ENCODE measurements around the gene PFKFB2.

PFKFB2 gene

DNA sequence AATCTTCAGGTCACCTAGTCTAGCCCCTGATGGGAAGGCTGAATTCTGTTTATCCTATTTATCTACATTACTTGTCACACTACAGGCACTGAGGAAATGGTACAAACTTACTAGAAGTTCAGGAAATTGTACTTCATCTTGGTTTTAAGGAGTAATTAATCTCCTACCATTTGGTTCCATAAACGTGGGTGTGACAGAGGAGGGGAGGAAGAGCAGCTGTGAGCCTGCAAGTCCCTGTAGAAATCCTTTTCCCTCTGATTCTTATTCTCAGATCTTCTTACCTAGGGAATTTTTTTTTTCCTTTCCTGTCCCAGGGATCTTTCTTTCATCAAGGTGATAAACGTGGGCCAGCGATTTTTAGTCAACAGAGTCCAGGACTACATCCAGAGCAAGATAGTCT, 14.1 kb downstream of the PFKFB2 start:
- DNase-seq (ENCODE audit: low read depth in 2 of 2) = no peak

DNA sequence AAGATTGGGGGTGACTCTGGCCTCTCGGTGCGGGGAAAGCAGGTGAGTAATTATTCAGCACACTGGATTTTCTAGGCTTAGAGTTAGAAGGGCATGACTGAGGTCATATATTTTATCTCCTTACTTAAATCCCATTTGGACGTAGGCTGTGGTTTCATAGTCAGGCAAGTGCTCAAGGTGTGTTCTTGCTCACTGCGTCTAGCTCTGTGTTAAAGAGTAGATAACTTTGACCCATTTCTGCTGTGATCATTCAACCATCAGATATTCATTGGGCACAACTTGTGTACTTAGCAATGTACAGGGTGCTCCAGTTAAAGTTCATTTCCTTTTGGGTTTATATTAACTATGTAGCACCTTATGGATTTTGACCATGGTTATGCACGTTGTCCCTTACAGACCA, 14.6 kb downstream of the PFKFB2 start:
- no peak for DNase-seq (ENCODE audit: low read depth in 2 of 2)

DNA sequence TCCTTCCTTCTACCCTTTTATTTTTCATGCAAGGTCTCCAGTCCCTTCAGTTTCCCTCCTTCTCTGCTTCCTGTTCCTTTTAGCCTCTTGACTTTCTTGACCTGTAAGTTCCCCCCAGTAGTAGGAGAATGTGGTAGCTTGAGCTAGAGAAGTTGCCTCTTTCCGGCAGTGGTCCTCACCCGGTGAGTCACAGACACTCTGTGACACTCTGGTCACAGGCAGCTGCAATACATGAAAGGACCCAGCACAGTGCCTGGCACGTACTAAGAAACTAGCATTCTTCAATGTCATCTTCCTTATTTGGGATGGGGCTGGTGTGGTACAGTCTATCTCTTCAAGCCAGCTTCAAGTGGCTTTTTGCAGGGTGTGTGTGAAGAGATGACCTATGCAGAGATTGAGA, 16.0 kb downstream of the PFKFB2 start:
- DNase-seq (ENCODE audit: low read depth in 2 of 2) = no peak

DNA sequence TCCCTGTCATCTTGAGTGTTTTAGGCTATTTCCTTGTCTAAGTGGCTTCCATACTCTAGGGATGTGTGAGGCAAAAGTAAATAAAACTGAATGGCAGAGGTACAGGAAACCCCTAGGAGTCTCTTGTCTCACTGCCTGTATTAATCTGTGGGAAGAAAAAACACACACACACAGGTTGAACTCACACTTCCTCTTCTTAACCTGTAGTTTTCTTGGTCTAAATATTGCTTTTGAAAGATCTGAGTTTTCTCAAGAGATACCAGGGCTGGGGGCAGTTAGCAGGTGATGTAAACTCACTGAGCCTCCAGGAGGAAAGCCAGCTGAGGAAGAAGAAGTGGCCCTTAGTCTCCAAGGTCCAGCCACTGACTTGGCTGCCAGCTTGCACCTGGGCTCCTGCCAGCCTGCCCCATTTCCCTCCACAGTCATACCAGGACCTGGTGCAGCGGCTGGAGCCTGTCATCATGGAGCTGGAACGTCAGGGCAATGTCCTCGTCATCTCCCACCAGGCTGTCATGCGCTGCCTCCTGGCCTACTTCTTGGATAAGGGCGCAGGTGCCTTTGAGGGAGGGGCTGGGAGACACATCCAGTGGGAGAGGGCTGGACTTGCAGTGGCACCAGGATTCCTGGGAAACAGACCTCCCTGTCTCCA, 16.9 kb downstream of the PFKFB2 start:
- no peak for DNase-seq (ENCODE audit: low read depth in 2 of 2)

DNA sequence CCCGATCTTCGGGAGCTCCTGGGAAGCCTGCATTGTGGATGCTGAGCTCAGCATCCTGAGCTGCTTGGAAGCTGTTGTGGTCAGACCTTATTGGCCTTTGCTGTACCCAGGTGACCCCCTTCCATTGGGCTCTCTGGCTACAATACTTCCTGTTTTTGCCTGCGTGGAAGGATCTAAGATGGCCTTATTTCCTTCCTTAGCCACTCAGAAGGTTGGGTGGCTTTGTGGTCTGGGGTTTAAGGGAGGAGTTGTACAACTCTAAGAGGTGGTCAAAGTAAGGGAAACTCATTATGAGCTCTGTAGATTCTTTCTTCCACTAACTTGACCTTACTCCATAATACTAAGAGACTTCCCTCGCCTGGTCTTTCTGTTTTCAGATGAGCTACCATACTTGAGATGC, 17.7 kb downstream of the PFKFB2 start:
- DNase-seq (ENCODE audit: low read depth in 2 of 2) = no peak

DNA sequence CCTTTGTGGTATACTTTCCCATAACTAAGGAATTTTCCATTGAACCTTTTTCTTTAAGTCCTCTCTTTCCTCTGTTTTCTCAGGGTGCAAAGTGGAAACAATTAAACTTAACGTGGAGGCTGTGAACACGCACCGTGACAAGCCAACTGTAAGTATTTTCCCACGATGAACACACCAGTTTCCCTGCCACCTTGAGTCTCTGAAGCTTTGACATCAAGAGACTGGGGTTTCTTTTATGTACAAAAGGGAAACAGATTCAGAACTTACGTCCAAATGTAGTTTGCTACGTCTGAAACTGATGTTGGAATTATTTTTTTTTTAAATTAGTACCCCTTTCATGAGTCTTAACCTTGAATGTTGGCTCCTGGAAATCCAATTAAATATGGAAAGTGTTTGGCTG, 18.4 kb downstream of the PFKFB2 start:
- no peak for DNase-seq (ENCODE audit: low read depth in 2 of 2)

DNA sequence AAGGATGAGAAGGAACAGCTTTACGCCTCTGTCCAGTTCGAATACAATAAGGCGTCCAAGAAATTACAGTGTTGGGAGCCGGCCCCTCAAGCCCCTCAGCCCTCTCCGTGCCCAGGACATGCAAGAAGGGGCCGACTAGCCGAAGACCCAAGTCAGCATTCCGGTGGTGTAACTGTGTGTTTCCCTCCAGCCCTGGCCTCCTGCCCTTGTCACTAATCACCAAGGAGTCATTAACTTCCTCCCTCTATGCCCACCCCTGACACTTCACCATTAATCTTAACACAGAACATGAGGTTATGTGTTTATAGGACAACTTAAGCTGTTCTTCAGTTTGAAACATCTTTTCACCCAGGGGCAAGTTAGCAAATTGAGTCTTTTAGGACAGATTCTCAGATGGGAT, 19.2 kb downstream of the PFKFB2 start:
- no peak for DNase-seq (ENCODE audit: low read depth in 2 of 2)

DNA sequence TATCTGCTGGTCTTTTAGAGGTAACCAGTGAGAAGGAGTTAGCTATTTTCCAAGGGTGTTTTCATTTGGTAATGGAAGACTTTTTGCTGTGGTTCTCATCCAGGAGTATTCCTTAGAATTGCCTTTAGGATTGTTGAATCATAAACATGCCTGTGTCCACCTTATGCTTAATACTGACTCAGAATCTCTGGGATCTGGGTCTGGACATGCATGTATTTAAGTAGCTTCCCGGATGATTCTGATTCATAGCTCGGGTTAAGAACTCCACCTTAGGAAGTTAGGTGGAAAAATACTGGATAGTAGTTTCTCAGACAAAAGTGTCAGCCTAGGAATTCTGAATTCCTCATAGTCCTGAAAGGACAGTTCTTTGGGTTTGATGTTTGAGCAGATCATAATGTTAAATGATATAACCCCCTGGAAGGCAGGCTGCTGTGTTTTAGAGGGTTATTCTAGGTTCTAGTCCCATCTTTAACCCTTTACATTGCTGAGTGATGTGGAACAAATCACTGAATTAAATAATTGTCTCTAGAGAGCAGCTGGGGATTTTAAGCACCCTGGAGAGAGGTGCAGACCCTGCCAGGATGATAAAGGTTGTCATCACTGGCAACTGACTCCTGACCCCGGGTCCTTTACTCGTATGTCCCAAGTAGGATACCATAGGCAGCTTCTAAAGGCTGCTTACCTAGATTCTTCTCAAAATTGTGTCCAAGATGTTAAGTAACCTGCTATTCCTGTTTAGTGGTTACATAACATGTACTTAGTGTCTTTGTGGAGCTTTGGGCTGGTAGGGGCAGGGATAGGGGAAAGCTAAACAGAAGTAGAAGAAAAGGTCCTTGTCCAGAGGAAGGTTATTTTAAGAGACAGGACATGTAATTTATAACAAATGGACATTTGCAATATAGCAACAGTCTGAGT, 21.1 kb downstream of the PFKFB2 start:
- no peak for DNase-seq (ENCODE audit: low read depth in 2 of 2)

DNA sequence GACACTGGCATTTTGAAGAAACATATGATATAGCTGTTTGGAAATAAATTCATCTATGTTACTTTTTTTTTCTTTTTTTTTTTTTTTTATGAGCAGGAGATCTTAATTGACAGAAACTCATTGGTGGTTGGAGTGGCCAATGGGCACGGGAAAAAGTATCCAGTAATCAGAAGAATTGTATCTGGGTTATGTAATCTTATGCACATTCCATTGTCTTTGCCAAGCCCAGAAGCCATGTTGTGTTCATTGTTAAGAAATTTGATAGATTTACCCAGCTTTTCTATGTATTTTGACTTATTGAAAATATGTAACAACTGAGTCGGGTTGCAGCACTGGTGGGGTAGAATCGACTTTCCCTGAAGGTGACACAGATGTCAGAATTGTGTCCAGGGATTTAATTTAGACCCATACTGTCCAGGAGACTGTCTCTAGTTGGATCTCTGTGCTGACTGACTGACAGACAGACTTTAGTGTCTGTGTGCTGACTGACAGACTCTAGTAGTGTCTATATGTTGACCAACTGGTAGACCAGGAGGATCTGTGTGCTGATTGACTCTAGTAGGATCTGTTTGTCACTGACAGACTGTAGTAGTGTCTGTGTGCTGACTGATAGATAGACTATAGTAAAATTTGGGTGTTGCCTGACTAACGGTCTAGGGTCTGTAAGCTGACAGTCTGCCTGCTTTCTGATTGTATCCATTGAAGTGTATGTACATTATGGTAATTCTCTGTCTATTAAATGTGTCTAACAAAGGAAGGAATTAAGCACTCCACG, 23.3 kb downstream of the PFKFB2 start:
- DNase-seq (ENCODE audit: low read depth in 2 of 2) = no peak

DNA sequence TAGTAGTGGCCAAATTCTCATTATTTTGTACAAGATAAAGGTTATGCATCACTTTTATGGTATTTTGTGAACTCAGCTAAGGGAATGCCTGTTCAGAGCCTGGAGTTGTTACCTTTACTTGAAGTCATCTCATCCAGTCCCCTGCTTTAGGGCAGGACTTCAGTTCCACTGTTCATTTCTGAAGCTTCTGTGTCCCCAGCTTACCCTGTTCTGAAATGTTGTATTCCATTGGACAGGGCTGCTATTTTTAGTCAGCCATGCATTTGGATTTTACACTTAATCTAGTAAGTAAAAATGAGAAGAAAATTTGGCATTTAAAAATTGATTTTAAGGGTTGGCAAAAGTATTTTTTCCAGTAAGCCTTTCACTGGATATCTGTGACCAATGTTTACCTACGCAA, 23.9 kb downstream of the PFKFB2 start:
- no peak for DNase-seq (ENCODE audit: low read depth in 2 of 2)

DNA sequence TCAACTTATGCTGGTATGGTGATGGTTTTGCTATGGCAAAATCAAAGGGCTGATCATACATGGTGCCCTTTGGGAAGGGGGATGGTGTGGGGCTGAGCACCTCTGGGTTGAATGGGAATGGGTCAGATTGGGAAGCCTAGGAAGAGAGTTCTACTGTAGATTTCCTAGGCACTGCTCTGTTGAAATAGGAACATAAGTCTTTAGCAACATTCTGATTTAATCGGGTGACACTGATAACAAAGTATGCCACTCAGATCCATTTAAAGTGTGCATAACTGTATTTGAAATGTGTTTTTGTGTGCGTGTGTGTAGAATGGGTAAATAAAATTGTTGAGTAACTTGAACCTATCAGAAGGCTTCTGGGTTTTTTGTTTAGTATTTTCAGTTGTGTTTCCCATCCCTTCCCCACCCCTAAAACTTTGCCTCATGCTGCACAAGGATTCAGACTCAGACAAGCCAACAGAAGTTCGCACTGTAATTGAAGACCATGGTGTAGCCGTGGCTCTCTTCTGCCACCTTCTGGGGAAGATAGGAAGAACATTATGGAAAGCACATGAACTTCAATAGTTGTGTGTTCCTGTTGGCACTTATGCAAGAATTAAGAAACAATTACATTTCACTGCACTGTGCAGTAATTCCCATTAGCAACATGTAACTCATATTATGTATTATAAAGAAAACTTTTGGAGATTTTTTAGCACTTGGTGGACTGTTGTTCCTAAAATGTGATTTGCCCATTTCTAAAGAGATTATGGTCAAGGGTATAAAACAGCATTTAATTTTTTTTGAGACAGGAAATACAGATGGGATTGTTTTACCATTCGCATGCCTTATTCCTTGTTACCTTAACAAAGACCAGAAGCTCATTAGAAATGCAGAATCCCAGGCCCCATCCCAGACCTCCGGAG, 24.6 kb downstream of the PFKFB2 start:
- peak; percentile 28 to 31 for DNase-seq (ENCODE audit: low read depth in 2 of 2)

DNA sequence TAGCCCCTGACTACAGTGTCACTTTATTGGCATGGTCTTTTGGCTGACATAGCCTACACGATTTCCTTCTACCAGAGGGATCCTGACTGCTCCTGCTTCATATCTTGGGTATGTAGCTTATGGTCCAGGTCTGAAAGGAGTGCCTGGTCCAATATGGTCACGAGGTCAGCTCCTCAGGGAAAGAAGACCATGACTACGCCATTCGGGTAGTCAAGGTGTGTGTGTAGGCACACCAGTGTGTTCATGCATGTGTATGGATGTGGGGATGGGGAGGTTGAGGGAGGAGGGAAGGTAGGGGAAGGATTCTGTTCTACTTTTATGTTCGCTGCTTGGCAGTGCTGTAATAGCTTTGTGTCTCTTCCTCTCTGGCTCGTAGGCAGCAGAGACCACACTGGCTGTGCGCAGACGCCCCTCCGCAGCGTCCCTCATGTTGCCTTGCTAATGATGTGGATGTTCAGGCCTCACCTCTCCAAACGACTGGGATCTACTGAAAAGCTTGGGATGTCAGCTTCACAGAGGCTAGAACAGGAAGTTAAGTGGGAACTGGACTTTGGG, 25.6 kb downstream of the PFKFB2 start:
- no peak for DNase-seq (ENCODE audit: low read depth in 2 of 2)

DNA sequence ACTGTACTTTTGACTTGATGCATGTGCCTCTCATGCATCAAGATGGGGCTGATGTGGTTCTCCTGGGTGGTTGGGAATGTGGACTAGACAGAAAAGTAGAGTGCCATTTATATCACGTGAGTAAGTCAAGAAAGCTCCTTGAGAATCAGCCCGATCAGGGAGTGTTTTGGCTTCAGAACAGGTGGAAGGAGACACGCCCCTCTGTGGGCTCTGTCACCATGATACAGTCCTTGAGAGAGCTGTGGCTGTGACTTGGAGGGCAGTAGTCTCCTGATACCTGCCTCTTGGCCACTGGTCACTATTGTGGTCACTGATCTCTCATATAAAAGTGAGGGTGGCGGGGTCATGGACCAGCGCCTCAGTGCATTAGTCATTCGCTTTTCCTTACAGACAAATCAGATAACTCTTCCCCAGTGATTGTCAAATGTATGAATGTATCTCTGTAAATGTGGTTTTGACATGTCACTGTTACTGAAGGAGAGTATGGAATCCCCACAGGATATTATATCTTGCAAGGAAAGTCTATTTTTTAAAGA, 26.7 kb downstream of the PFKFB2 start:
- DNase-seq (ENCODE audit: low read depth in 2 of 2) = no peak

DNA sequence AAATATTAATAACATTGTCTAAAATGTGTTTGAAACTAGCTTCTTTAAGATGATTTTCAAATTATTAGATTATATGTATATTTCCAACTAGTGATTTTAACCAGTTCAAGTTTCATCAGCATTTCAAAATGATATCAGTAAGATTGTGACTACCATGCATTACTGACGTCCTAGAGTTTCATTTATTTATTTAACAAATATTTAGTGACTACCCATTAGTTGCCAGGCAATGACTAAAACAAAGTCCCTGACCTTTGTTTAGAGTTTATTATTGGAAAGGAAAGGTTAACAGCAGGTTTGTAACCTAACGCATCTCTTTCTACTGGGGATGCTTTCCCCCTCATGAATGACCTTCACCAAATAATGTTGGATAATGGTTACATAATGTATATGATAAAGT, 28.0 kb downstream of the PFKFB2 start:
- no peak for DNase-seq (ENCODE audit: low read depth in 2 of 2)

DNA sequence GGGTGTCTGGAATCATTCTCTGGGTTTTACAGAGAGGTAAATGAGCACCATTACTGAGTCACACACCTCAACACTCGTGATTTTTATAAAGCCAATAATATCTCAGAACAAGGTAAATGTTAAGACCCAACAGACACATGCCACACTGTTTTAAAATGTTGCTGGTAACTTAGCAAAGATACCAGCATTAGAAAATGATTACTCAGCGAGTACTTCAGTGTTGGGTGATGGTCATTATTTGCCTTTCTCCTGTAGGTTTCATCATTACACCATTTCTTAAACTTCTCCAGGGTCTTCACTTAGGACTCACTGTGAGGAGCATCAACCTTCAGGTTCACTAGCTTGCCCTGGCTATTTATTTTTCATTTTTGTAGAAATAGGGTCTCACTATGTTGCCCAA, 28.7 kb downstream of the PFKFB2 start:
- no peak for DNase-seq (ENCODE audit: low read depth in 2 of 2)

DNA sequence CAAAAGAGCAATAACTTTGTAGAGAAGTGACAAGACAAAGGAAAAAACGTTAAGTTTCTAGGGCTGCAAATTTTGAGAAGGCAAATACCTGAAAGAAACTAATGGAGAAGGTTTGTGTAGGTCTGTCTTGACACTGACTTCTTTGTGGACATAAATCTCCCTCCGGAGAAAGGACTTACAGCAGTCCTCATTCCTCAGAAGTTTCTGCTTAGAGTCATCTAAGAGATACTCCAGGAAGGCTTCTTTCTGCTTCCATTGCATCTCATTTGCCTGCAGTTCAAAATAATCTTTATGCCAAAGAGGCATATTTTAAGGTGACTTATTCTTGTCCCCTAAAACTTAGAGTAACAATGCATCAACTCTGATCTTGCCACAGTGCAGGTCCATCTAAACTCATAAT, 31.2 kb downstream of the PFKFB2 start:
- DNase-seq (ENCODE audit: low read depth in 2 of 2) = no peak

DNA sequence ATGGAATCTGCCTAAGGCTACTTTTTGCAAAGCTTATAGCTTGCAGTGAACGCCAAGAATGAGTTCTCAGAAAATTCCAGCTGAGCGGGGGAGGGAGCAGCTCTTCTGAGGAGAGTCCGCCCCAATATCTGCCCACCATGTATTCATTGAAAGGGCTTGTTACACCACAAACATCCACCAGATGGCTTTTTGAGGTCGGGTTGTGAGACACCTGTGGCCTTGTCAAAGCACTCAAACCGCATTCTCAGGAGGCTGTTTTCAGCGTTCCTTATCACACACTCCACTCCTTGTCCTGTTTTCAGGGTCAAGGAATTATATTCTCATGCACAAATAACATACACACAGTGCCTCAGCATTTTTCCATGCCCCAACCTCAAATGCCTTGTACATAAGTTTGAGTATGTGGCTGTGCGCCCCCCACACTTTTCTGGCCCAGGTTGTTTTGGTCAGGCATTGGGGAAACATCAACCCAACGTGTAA, 31.7 kb downstream of the PFKFB2 start:
- DNase-seq (ENCODE audit: low read depth in 2 of 2) = peak in 1 of 2 donors; percentile 13

DNA sequence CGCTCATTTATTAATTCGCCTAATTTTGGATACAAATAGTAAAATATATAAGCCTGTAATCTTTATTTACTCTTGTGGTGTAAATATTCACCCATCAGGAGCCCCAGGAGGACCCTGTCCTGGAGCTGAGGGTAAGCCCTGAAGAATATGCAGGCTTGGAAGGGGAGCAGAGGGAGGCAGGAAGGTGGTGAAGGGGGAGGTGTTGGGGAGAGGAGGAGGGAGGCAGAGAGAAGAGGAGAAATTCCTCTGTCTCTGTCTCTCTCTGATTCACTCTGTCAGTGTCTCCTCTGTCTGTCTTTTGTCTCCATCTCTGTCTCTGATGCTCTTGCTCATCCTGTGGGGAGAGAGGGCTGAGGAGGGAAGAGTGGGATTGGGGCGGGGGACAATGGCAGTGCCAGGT, 32.8 kb downstream of the PFKFB2 start:
- no peak for DNase-seq (ENCODE audit: low read depth in 2 of 2)

DNA sequence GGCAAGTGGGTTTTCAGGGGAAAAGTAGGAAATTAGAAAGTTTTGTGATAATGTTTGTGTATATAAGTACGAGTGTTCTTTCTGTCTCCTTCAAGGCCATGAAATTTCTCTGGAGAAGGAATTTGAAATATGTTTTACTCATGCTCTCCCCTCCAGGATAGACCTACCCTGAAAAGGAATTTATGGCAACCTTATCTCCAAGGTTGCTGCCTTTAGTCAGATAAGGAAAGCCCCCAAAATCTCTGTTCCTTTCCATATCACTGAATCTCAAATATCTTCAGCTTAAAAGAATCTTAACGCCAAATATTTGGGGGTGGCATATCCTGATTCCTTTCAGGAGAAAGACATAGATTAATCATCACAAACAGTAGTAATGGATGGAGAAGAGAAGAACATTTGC, 35.1 kb downstream of the PFKFB2 start:
- no peak for DNase-seq (ENCODE audit: low read depth in 2 of 2)

DNA sequence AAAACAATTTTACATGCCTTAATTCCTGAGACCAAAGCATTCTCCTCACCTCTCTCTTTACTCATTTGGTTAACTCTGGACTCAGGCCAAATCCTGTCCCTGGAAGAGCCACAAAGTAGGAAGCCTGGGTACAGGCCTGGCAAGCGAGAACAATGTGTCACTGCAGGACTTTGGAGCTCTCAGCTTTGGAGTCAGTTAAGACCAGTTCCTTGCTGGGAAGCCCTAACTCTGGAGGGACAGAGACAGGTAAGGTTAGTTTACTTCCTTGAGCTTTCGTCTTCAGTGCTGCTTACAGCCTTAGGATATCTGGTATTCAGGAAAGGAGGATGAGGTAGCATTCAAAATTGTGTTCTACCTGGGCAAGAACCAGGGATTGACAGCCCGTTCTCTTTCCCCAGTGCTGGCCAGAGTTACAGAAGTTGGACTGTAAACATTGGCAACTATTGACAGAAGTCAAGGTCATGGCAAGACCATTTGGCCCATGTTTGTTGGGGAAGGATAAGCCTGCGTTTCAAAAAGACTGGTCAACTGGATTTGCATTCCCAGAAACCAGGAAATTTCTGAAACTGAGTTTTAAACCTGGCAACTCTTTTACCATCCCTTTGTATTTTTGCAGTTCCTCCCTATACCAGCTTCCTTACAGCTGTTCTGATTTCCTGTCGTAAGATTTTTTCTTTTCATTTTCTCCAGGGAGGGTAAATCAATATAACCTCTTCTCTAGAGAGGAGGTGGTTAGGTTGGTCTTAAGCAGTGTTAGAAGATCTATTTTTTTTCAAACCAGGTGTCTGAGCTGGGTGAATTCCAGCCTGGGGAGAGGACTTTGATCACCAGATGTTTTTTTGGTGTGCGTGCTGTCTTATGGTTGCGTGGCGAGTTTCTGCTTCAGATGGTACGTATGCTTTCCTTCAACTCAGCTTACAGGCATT, 35.9 kb downstream of the PFKFB2 start, which contains the start of gene C4BPB:
TSS of gene C4BPB (plus strand) at position 160 of the 926 bp plus-strand sequence. CDS start at position 832, 672 bp downstream.
- DNase-seq (ENCODE audit: low read depth in 2 of 2) = no peak

All from stimulated activated CD8-positive, alpha-beta memory T cell treated with anti-CD3 and anti-CD28 coated beads, Interleukin-7, amount 100 ng/mL, for 1 hour (primary cell).